ENCODE measurements around the gene LDLR.
"Not testable (repeated sequence)": the region's sequence is repeated elsewhere in the genome, so short reads cannot be mapped to it uniquely, and the experiment has no call there.

GRCh38 chr19:11140023-11140538, 50.8 kb downstream of the LDLR start:
- not testable (repeated sequence) for TF ChIP-seq EZH2 (IDR thresholded peaks at IDR 0.05; ENCODE audit: borderline replicate concordance, low read depth, low read length, poor library complexity, severe bottlenecking); CTCF (conservative IDR thresholded peaks at IDR 0.05; ENCODE audit: low read depth, low read length)

Data from A673 (cell line).